Posterior cingulate gyrus (tissue), 11 donors: ENCODE measurements around the gene ZCCHC7.
"Not testable (repeated sequence)": the region's sequence is repeated elsewhere in the genome, so short reads cannot be mapped to it uniquely, and the experiment has no call there.

Experiments
- DNase-seq, 10 donors: peaks; one replicate each; pipeline versions ENCODE4 v3.0.0 to v3.0.0-alpha.2; 2020 to 2021; ENCODE audit warnings: mixed read lengths in 3 of 10
- intact Hi-C: fragments of 100-400 bp; cut with DNase I; formaldehyde crosslinking; loops from one replicate; pipeline ENCODE4 v1.15.1; 2023

ZCCHC7 gene

DNA sequence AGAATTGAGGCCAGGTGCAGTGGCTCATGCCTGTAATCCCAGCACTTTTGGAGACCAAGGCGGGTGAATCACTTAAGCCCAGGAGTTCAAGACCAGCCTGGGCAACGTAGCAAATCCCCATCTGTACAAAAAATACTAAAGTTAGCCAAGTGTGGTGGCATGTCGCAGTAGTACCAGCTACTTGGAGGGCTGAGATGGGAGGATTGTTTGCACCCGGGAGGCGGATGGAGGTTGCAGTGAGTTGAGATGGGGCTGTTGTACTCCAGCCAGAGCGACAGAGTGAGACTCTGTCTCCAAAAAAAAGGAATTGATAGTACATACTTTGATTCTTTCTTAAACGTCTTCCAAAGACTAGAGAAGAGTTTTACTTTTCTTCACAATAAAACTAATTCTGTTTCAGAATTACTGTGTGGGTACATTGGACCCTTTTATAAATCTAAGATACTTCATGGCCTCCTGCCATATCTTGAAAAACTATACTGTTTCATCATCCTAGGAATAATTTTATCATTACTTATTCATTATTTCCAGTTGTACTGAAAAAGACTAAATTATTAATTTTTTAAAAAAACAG, 170.1 kb downstream of the ZCCHC7 start:
- DNase-seq, result no peak
- intact Hi-C loops, result no loop called here

DNA sequence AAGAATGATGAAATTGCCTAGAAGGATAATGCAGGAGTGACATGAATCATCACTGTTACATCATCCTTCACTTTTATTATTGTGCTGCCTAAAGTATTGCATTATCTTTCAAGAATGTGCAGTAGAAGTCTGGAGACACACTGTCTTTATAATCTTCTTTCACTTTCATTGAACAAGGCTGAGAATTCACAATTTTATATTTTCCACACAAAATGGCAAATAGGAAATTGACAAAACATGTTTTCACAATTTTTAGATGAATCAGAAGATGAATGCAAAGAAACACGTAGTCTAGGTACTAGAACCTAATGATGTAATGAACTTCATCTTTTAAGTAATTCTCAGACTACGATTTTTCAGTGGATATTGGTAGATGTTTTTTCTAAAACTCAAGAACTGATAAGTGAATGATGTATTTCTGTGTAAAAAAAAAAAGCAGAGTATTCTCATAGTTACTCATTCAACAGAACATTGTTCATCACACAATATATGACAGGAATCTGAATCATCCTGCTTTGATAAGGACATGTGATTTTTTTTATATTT, 170.6 kb downstream of the ZCCHC7 start:
- intact Hi-C loops, result no loop called here
- no peak for DNase-seq

DNA sequence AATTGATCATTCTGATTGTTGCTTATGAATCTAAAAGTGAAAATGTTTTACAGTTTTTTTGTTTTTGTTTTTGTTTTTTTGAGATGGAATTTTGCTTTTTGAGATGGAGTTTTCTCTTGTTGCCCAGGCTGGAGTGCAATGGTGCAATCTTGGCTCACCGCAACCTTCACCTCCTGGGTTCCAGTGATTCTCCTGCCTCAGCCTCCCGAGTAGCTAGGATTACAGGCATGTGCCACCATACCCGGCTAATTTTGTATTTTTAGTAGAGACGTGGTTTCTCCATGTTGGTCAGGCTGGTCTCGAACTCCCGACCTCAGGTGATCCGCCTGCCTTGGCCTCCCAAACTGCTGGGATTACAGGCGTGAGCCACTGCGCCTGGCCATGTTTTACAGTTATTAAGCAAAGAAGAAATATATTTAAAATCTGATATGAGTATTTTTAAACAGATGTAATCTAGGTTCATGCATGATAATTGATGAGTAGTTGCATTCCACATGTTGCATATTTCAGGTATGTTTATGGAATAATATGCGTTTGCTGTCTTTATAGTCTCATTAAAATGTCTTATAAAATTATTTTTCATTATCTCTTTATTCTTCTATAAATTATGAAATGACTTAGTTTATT, 171.4 kb downstream of the ZCCHC7 start:
- intact Hi-C loops, DNase-seq: not testable (repeated sequence)

DNA sequence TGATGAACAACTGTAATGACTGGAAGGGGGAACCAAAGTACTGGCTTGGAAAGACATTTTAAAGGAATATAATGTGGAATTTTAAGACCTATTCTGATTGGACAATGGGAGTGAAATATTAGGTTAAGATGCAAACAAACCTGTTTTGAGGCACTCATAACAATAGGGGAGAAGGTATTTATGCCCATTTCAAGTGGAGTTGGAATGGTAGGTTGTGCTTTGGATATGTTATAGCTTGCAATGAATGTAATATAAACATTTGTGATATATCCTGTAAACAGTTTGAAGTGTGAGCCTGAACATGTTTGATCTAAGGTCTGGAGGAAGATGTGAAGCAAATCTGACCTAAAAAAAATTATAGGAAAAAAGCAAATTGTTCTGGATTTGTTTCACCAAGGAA, 172.5 kb downstream of the ZCCHC7 start:
- no peak for DNase-seq
- intact Hi-C loops, result no loop called here

DNA sequence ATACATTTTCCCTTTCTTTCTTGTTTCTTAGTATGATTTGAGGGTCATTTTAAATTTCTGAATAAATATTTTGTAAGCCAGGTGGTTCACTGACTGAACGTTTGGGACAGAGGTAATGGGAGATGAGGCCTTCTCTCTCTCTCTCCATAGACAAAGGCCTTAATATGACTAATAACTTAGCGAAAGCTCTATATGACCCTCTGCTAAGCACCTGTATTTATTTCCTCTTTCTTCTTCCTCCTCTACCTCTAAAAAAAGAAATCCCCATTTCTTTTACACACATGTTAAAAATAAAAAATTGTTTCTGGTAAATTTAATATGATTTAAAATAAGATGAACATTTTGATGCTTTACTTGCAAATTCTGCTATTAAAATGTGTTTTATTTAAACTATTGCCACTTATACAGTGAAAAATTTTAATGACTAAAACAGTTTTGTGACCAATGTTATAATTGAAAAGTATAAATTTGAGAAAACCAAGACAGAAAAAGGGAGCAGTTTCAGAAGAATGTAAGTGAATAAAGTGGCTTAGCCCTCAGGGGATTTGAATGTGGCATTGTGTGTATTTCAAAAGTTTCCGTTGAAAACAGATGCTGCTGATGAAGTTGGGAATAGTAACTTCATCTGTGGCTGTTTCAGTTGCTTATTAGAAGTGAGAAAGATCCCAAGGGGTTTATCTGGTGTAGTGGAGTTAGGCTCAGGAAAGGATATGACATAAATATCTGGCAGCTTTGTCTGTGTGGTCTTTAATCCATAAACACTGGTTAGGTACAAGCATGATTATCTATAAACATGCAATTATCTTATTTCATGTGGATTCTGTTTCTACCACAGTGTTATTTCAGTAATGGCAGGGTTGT, 173.5 kb downstream of the ZCCHC7 start:
- no peak for DNase-seq
- intact Hi-C loops, result no loop called here

DNA sequence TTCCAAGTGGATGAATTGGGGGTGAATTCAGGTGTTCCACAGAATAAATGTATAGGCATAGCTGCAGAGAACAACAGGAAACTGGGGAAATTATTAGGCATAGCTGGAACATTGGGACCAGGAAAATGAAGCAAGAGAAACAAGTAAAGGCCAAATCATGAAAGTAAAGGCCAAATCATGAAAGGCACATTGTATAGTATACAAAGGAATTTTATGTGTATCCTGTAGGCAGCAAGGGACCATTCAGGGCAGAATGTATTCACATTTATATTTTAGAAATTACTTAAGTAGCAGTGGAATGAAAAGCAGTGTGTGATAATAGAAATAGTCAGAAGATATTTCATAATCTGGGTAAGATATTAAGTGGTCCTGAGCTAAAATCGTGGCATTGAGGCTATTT, 174.8 kb downstream of the ZCCHC7 start:
- intact Hi-C loops, result no loop called here
- DNase-seq, result no peak

DNA sequence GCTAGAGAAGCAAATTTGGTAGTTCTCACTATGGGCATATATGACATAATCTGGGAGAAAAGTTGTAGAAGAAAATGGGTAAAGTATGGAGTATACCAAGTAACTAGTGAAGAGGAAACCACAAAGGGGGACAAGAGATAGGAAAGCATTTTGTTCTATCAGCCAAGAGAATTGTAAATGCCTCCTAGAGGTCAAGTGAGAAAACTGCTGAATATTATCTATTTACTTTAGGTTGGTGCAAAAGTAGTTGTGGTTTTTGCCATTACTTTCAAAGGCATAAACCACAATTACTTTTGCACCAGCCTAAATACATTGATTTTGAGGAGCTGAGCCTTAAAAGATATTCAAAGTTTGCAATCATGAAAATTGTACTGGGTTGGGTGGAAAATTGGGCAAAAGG, 175.4 kb downstream of the ZCCHC7 start:
- DNase-seq, result no peak
- intact Hi-C loops, result no loop called here

DNA sequence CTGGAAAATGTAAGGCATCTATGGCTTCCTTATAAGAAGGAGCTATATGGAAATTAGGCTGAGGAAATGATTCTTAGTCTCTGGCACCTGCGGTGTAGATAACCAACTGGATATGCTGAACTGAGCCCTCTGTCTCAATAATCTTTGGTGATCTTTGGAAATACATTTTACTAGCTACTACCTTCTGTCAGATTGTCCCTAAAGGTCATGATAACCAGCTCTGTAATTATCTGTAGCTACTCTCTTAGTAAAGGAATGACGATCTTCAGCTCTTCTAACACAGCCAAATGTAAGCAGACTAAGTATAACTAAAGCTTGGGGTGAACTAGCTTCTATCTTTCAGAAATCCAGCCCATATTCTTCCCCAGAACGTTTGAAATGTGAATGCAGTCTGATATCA, 177.2 kb downstream of the ZCCHC7 start:
- no peak for DNase-seq
- intact Hi-C loops, result no loop called here

DNA sequence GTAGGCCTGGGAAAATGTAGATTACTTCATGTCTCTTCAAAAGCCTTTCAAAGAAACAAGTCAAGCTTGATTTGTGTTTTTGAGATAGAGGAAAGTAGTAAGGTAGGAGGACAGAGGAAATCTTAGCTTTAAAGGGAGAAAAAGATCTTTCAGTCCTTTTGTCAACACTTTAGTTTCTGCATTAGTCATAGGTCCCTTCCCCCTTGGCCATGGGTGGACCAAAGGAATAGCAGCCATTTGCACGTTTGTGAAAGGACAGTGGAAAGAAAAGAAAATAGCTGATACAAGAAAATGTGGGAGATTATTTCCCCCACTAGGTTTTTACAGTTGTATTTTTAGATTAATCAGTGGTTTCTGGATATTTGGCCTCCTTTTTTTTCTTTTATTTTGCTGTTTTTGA, 180.2 kb downstream of the ZCCHC7 start:
- intact Hi-C loops, result no loop called here
- no peak for DNase-seq

DNA sequence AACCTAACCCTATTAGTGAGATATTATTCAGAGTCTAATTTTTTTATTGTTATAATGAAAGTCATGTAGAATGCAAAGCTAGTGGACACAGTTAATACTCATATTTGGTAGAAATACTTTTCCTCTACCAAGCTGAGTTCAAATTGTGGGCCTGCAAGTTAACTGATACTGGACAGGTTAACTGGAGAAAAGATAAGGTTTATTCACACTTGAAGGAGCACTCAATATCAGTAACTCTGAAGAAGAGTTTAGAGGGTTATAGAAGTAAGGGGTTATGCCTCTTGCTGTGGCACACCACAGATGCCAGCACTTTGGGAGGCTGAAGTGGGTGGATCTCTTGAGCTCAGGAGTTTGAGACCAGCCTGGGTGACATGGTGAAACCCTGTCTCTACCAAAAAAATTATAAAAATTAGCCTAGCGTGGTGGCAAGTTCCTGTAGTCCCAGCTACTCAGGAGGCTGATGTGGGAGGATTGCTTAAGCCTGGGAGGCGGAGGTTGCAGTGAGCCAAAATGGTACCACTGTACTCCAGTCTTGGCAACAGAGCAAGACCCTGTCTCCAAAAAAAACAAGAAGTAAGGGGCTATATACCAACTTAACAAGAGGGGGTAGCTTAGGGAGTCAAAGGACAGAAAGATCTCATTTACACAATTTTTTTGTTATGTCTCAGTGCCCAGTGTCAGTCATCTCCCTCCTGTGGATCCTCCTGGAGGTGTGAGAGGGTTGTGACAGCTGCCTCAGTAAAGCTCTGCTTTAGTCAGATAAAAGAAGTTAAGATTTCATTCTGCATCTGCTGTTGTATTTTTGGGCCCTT, 180.9 kb downstream of the ZCCHC7 start:
- intact Hi-C loops, result no loop called here

DNA sequence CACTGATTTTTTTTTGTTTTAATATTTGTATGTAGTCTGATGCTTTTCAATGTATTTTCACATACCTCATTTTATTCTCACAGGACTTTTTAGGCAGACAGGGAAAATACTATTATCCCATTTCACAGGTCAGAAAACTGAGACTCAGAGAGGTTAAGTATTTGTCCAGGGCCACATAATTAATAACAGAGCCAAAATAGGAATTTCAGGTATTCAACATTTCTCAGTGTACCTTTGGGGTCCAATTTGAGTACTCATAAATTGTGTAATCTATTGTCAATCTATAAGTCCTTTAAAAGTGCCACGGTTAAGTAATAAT, 181.4 kb downstream of the ZCCHC7 start:
- intact Hi-C loops, result no loop called here
- DNase-seq, result no peak

More for the DNA sequence above, 180.9 kb downstream of the ZCCHC7 start:
- no peak for DNase-seq

DNA sequence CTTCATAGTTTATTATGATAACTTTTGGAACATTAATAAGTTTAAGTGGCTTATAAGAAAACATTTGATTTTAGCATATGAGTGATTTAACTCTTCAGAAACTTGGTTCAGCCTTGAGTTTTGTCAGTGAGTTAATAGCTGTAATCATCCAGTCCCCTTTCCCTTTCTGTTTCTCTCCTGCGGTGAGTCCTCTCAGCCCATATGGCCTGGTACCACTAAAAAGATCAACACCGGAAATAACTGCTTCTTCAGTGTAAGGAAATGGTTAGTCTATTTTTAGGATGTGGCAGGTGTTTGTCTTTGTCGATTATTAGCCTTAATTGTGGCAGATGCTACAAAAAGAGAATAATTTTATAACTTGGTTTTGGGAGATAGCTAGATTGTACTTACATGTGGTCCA, 181.9 kb downstream of the ZCCHC7 start:
- intact Hi-C loops, result no loop called here
- DNase-seq, result no peak

DNA sequence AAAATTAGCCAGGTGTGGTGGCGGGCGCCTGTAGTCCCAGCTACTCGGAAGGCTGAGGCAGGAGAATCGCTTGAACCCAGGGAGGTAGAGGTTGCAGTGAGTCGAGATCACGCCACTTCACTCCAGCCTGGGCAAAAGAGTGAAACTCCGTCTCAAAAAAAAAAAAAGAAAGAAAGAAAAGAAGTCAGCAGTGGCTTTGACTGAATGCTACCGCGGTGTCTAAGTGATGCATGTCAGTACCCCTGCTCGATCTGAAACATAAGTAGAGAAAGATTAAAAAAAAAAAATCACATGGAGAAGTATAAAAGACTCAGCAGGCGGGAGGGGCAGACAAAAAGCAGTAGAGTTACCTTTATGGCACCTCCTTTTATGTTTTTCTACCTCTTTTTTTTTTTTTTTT, 182.9 kb downstream of the ZCCHC7 start:
- peak in 1 of 10 donors; percentile 43 for DNase-seq
- intact Hi-C loops, result not testable (repeated sequence)

DNA sequence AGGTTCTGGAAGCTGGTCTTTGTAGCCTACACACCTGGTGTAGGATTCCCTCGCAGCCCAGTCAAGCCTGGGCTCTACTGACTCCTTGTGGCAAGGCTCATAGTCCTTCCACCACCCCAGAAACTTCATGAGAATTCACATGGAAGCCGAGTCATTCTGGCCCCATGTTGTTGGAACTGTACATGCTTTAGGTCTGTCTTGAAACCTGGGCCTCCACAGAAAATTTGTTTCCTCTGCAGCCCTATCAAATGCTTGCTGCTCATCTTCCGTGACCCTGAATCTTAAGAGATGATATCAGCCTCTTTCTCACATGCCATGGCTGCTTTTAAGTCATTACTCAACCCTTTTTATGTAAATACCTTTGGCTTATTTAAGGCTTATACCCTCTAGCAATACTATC, 188.8 kb downstream of the ZCCHC7 start:
- intact Hi-C loops, result no loop called here
- no peak for DNase-seq

DNA sequence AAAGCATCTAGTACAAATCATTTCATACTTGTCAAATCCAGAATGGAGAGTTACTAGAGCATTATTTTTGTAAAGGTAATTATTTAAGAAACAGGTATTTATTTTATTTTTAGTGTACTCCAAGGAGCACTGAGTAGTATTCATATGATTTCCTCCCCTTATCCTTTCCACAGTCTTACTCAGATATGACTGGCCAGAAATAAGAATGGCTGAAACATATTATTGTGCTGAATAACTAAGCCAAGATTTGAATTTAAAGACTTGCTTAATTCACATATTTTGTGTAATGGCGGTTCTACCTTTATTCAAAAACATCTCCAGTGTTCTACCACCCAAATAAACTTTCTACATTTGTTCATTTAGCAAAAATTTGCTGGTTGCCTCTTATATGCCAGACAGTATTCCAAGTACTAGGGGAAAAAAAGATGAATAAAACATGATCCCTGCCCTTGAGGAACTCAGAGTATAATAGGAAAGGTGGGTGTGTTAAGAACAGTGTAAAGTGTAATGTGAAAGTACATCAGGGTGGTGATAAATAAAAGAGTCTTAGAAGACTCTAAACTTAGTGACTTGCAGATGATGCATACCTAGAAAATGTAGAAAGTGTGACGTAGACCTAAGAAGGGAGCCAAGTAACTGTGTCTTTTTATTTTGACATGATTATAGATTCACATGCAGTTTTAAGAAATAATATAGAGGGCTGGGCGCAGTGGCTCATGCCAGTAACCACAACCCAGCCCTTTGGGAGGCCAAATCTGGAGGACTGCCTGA, 191.7 kb downstream of the ZCCHC7 start:
- intact Hi-C loops, result no loop called here
- DNase-seq, result peak in 1 of 10 donors; percentile 31

DNA sequence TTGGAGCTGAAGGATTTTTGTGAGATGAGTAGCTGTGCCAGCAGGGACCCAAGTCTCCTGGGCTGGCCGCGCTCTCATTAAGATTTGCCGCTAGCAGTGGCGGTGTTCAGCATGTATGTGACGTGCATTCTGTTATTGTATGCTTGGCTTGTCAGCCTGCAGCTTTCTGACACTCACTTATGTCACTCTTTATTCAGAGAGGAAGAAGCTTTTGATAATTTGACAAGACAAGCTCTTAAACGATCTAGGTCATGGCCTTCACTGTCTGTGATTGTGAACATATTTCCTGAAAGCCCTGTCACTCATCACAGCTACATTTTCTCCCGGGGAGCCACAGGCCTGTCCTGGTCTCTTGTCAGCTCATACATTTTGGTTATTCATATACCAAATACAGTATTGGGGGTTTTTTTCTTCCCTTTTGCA, 203.9 kb downstream of the ZCCHC7 start:
- intact Hi-C loops, result loop anchor here (10.0 kb wide), 1 partner anchor 459 kb away; no protein-coding TSS in a partner anchor
- peak in 1 of 10 donors; percentile 13 for DNase-seq

DNA sequence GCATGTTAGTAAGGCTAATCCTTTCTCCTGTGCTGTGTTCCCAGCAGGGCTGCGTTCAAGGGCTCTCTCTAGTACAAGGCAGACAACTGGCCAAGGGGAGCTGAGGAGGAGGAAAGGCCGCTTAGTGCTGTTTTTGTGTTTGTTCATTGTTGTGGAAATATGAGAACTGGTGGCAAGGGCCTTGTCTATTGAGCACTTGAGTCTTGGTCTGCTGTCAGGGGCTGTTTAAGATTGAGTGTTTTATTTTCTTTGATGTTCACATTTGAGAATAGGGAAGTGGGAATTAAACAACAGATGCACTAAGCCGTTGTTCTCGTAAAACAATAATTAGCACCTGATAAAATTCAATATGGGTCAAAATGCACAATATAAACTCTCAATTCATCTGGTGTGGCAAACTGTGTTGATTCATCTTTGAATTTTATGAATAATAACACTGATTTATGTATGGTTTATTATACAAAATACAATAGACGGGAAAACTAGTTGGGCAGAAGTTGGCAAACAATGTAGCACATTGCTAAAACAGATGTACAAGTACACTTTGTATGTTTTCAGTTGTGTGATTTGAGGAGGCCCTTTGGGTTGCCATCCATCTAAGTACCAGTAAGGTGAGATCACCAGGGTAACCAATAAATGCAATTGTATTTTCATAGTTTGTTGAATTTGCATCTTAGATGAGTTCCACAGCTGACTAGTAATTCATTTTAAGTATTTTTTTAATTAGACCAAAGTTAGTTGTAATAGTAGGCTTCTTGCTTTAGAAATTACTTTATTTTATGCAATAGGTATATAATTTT, 204.5 kb downstream of the ZCCHC7 start:
- DNase-seq, result peak in 2 of 10 donors; percentile 21 to 22
- intact Hi-C loops, result loop anchor here (10.0 kb wide), 1 partner anchor 460 kb away; no protein-coding TSS in a partner anchor

DNA sequence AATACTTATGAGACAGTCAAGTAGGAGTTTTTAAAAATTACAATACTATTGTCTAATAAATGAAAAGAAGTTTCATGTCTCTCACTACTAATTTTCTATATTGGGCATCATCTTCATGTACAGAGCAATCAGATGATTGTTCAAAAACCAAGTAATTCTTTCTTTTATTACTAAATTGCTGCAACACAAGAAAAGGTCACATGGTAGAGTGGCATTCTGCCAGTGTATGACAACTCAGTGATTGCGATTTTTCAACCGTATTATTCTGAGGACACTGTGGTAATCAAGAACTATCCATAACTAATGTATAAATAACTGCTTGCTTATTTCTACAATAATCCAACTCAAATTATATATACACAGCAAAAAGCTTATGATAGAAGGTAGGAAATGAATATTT, 205.4 kb downstream of the ZCCHC7 start:
- intact Hi-C loops, result loop anchor here (10.0 kb wide), 1 partner anchor 461 kb away; no protein-coding TSS in a partner anchor
- no peak for DNase-seq

DNA sequence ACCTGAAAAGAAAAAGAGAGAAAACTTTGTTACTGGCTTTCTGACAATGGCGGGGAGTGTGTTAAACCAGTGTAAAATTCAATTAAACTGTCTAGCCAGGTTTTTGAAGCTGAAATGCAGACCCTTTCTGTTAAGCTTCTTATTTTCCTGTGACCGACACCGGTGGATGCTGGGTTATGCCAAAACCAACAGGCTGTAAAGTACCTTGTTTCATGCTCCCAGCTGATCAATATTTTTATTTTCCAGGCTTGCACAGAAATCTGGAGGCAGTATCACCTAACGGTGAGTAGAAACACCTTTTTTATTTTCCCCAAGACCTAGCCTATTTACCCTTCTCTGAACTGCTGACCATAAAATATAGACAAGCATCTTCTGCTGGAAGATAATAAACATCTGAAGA, 207.2 kb downstream of the ZCCHC7 start:
- no peak for DNase-seq
- intact Hi-C loops, result loop anchor here (10.0 kb wide), 1 partner anchor 463 kb away; no protein-coding TSS in a partner anchor
